Loucy (cell line): ENCODE results near the gene CCDC187.

ENCODE experiments used
- CTCF ChIP-seq: fragments of 200-600 bp; sonication (generic); conservative IDR thresholded peaks from 2 replicates; pipeline ENCODE4 v1.5.1; 2014; ENCODE audit warnings: mild to moderate bottlenecking, antibody characterized with exemption, low read length
- EZH2phosphoT487 ChIP-seq: fragments of 200-600 bp; IDR thresholded peaks from 2 replicates; pipeline ENCODE4 v1.6.1; 2018; ENCODE audit warnings: antibody characterized with exemption, mild to moderate bottlenecking, moderate library complexity, borderline replicate concordance

GRCh38 chr9:136264031-136264430, 39.9 kb downstream of the CCDC187 start:
- TF ChIP-seq CTCF: no peak
- no peak for TF ChIP-seq EZH2phosphoT487
